Neural cell (in vitro differentiated cells): ENCODE data around the gene CELSR1.

Experiments used
- CTCF ChIP-seq: fragments of 450-650 bp; IDR thresholded peaks from 2 replicates; pipeline ENCODE4 v1.5.1; 2014; ENCODE audit warnings: antibody characterized with exemption, mild to moderate bottlenecking, moderate library complexity; ENCODE audit not compliant: poor library complexity, severe bottlenecking
- EP300 ChIP-seq: fragments of 450-650 bp; conservative IDR thresholded peaks from 2 replicates; pipeline ENCODE4 v1.6.1; 2014; ENCODE audit warnings: antibody characterized with exemption, mild to moderate bottlenecking, moderate library complexity; ENCODE audit not compliant: poor library complexity, severe bottlenecking
- EZH2 ChIP-seq: fragments of 200-600, 300-800 bp; shearing (Covaris generic), sonication (generic); IDR thresholded peaks from 2 replicates; pipeline ENCODE4 v1.6.1; 2014; ENCODE audit warnings: antibody characterized with exemption, low read length, borderline replicate concordance, mild to moderate bottlenecking; ENCODE audit not compliant: insufficient read depth, poor library complexity, severe bottlenecking
- POLR2AphosphoS5 ChIP-seq: IDR thresholded peaks from 2 replicates; pipeline ENCODE4 v1.6.1; 2012
- RAD21 ChIP-seq: fragments of 450-650 bp; conservative IDR thresholded peaks from 2 replicates; pipeline ENCODE4 v1.6.1; 2014; ENCODE audit warnings: antibody characterized with exemption, mild to moderate bottlenecking, moderate library complexity
- SMC3 ChIP-seq: fragments of 450-650 bp; conservative IDR thresholded peaks from 2 replicates; pipeline ENCODE4 v1.6.1; 2014; ENCODE audit warnings: antibody characterized with exemption, mild to moderate bottlenecking, moderate library complexity; ENCODE audit not compliant: poor library complexity
- TF ChIP-seq, protein P1 (sequence below): IDR thresholded peaks from 2 replicates; pipeline ENCODE4 v1.6.1; 2012; ENCODE audit warnings: borderline replicate concordance

- TF ChIP-seq EP300 (no peak), EZH2 (no peak), CTCF (no peak), POLR2AphosphoS5 (no peak), RAD21 (no peak), SMC3 (no peak)
- TF ChIP-seq, protein P1, sequence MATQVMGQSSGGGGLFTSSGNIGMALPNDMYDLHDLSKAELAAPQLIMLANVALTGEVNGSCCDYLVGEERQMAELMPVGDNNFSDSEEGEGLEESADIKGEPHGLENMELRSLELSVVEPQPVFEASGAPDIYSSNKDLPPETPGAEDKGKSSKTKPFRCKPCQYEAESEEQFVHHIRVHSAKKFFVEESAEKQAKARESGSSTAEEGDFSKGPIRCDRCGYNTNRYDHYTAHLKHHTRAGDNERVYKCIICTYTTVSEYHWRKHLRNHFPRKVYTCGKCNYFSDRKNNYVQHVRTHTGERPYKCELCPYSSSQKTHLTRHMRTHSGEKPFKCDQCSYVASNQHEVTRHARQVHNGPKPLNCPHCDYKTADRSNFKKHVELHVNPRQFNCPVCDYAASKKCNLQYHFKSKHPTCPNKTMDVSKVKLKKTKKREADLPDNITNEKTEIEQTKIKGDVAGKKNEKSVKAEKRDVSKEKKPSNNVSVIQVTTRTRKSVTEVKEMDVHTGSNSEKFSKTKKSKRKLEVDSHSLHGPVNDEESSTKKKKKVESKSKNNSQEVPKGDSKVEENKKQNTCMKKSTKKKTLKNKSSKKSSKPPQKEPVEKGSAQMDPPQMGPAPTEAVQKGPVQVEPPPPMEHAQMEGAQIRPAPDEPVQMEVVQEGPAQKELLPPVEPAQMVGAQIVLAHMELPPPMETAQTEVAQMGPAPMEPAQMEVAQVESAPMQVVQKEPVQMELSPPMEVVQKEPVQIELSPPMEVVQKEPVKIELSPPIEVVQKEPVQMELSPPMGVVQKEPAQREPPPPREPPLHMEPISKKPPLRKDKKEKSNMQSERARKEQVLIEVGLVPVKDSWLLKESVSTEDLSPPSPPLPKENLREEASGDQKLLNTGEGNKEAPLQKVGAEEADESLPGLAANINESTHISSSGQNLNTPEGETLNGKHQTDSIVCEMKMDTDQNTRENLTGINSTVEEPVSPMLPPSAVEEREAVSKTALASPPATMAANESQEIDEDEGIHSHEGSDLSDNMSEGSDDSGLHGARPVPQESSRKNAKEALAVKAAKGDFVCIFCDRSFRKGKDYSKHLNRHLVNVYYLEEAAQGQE: no peak
These were observed 106.2 kb downstream of the CELSR1 start for GRCh38 chr22:46430961-46431838.
